ENCODE measurements around the gene PLEKHN1.
"Not testable (repeated sequence)": the region's sequence is repeated elsewhere in the genome, so short reads cannot be mapped to it uniquely, and the experiment has no call there.

PLEKHN1 gene

DNA sequence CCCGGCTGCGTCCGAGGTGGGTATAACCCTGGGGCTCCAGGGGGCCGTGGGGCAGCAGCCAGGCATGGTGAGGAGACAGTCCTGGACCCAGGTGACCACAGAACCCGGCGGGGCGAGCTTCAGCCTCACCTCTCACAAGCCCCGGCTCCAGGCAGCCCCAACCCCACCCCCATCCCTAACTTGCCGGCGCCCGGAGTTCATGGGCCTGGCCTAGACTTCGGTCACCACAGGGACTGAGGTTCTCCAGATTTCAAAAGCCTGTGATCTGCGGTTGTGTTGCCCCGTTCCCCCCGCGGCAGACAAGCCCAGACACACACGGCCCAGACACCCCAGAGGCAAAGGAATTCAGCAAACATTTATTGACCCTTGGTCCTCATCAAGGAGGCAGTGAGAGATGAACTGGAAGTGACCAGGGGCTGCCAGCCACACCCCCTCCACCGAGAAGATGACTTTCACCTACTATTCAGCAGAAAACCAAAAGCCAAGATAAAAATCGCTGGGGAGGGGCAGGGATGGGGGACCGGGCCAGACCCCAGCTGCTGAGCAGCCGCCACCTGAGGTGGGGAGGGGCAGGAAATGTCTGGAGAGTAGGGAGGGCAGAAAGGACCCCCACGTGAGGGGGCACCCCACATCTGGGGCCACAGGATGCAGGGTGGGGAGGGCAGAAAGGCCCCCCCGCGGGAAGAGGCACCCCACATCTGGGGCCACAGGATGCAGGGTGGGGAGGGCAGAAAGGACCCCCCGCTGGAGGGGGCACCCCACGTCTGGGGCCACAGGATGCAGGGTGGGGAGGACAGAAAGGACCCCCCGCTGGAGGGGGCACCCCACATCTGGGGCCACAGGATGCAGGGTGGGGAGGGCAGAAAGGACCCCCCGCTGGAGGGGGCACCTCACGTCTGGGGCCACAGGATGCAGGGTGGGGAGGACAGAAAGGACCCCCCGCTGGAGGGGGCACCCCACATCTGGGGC is 29.7 kb downstream of the PLEKHN1 start:
- DNase-seq: no peak

DNA sequence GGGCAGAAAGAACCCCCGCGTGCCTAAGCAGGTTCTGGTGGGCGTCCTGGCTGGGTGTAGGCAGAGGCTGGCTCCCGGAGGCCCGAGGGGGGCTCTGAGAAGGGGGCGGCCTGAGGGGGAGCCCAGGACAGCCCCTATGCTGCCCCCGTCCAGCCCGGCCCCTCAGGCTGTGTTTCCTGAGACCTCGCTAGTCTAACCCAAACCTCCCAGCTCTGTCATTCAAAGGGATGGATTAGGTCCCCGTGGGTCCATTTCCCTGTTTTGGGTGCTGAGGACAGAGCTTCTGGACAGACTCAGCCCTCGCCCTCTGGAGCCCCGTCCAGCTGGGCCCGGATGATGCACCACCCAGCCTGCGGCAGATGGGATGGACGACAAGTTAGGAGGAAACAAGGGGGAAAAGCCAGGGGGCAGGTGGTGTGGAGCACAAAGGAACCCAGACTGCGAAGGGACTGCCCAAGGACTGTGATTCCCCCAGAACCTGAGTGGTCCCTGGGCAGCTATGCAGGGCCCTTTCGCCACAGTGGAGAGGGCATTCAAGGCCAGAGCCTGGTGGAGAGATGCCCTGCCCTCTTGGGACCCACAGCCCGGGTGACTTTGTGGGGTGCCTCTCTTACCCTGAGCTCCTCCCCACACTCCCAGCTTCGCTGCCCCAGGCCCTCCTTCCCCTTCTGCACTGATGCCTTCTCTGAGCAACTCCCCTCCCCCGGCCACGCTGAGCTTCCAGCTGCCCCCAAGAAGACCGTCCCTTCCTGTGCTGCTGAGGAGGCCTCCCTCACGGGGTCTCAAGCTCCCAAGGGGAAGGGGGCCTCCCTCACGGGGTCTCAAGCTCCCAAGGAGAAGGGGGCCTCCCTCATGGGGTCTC is 30.8 kb downstream of the PLEKHN1 start:
- DNase-seq: no peak

DNA sequence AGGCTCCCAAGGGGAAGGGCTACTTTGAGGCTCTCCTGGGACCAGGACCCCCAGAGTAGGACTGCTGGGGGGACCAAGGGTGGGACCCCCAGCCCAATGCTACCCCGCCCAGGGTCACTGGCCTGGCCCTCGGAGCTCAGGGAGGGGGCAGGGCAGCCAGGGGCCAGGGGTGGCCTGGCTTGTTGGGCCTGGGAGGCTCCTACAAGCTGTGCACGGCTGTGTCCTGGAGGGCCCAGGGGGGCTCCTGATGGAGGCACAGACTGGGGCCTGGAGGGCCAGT is 31.4 kb downstream of the PLEKHN1 start:
- no peak for DNase-seq

DNA sequence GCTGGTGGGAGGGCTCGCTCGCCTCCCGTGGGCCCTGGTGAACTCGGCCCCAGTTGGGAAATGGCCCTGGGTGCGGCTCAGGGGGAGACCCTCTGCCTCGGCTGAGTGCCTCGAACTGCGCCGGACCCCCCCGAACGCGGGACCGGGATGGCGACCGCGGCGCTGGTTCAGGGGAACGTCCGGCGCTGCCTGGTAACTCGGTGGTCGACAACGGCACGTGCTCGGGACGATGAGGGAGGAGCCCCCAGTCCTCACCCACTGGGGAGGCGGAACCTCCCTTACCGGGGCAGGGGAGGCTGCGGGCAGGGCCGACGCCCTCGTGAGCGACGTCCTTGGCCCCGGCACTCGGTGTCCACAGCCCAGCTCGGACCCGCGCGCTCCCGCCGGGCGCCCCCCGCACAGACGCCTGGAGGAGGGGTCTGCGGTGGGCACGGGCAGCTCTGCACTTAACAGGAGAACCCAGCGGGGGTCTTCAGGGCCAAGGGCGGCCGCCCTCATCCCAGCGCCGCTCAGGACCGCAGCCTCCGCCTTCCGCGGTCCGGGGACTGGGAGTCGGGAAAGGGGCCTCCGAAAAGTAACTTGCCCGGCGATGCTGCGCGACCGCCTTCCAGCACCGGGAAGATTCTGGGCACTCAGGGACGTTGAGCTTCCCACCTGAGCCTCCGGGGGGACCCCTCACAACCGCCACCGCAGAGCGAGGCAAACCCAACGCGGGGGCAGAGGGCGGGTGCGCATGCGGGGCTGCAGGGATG is 31.9 kb downstream of the PLEKHN1 start:
- DNase-seq: no peak

DNA sequence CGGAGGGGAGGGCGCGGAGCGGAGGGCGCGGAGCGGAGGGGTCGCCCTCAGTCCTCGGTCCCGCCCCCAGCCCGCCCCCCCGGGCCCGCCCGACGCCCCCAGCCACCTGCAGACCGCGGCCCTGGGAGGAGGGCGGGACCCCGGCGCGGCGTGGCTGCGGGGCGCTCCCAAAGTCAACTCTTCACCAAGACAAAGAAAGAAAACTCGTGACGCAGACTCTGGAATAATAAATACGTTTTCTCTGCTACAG is 32.4 kb downstream of the PLEKHN1 start:
- DNase-seq: no peak

DNA sequence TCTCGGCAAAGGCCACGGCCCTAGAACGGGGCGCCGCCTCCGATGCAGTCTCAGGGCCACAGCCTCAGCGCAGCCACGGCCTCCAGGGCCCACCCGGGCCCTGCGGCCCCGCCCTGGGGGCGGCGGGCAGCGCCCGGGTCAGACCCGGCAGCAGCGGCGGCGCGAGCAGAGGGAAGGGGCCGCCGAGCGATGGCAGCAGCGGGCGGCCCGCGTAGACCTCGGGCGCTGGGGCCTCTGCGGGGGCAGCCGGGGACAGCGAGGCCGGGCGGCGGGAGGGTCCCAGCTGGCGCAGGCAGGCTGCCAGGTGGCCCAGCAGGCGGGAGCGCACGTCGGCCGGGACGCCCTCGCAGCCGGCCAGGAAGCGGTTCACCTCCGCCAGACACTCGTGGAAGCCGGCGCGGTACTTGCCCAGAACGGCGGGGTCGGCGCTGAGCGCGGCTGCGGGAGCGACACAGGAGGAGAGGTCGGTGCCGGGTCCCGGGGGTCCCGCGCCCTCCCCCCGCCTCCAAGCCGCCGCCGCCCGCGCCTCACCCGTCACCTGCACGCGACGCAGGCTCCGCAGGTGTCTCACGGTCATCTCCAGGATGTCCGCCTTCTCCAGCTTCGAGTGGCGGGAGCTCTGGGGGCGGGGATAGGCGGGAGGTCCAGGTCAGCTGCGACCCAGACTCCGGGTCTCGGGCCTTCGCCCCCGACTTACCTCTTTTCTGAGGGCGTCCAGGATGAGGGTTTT is 32.9 kb downstream of the PLEKHN1 start:
- DNase-seq: no peak

DNA sequence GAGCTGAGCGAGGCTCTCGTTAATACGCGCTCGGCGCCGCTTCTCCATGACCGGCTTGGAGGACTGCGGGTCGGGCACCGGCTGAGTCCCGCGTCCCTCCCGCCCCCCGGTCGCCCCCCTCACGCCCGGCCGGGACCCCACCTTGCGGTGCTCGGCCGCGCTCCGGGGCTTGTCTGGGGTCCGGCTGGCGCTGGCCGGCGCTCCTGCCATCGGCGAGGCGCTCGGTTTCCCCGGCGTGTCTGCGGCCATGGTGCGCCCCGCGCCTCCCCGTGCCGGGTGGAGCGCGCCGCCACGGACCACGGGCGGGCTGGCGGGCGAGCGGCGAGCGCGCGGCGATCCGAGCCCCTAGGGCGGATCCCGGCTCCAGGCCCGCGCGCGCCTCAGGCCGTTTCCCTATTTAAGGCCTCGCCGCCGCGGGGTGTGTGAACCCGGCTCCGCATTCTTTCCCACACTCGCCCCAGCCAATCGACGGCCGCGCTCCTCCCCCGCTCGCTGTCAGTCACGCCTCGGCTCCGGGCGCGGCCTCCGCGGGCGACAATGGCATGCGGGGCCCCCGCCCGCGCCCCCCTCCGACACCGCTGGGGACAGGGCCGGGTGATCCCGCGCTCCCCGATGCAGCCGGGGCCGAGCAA is 33.6 kb downstream of the PLEKHN1 start, which contains the start of gene HES4:
Gene HES4, minus strand, starts transcription at position 373 of the 632 bp plus-strand sequence. Its CDS starts 124 bp downstream, at position 249.
- peak; percentile 63 for DNase-seq

DNA sequence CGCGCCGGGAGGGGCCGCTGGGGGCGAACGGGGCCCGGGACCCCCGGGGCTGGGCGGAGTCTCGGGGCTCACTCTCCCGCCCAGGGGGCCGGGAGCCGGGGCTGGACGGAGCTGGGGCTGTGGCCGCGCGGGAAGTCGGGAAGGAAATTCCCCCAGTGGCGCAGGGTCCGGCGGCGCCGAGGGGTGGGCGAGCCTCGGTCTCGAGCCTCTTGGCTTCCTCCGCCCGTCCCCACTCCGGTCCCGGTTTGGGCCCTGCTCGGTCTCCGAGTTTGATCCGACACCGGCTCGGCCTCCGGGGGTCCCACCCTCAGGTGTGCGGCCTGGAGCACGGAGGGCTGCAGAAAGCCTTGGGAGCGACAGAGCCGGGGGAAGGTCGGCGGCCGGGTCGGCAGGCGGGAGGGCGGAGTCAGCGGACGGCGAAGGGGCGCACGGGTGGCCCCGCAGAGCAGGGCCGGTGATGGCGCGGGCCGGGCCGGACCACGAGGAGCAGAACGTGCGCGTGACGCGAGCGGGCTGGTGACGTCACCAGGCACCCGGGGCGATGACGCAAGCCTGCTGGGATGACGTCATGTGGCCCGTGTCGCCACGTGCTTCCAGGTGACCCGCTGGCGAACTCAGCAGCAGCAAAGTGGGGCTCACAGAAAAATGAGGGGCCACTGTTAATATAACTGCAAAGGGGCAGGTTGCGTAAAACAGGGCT is 34.2 kb downstream of the PLEKHN1 start:
- peak; percentile 61 for DNase-seq

DNA sequence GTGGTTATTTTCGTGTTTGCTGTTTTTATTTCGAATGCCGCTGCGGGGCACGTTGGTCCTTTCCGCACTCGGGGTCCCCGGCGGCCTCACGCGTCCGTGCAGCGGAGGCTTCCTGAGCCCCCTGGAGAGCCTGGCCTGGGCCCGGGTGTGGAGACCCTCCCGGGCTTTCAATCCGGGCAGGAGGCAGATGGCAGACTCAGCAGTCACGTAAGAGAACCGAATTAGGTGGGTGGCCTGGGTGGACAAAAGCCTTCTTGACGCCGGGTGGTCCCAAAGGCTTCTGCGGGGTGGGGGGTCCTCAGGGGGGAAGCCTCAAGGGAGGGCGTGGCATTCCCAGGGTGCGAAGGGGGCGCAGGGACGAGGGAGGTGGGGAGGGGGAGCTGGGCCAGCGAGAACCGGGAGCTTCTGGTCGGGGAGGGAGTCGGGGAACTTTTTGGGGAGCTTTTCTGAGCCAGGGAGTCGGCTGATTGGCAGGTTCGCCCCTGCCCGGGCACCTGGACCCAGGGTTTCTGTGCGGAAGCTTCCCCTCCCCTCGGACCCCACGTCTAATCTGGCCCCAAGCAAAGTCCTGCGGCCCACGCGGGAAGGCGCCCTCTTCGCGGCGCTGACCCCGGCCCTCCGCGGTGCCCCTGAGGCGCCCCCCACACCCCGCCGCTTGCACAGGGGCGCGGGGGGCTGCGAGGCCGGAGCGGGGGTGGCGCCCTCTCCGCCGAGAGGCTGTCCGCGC is 34.9 kb downstream of the PLEKHN1 start:
- no peak for DNase-seq

DNA sequence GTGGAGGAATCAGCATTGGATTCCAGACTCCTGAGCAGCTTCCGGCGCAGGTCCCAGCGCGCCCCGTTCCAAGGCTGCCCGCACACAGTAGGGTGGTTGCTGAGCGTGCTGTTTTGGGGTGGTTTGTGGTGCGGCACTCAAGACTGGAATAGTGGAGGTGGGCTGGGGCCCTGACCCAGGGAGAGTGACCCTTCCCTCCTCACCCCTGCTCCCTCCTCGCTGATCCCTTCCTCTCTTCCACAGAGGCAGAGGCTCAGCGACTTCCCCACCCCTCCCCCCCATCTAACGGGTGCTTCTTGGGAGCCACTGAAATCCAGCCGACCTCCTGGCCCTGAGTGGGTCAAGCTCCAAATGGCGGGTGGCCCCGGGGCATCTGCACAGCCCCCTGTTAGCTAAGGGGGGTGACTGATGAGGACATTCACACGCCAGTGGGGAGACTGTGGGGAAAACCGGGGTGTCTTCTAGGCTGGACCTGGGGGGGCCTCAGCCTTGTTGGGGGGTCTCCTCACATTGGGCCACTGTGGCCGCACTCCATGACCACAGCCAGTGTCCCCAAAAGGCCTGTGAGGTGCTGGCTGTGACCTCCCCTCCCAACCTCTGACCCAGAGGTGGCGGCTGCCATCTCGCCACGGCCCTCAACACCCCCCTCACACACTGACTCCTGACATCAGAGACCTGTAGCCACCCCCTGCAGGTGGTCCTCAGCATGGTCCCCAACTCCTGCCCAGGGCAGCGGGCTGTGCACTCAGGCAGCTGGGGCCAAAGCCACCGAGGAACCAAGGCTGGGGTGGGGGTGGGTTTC is 37.5 kb downstream of the PLEKHN1 start:
- no peak for DNase-seq

DNA sequence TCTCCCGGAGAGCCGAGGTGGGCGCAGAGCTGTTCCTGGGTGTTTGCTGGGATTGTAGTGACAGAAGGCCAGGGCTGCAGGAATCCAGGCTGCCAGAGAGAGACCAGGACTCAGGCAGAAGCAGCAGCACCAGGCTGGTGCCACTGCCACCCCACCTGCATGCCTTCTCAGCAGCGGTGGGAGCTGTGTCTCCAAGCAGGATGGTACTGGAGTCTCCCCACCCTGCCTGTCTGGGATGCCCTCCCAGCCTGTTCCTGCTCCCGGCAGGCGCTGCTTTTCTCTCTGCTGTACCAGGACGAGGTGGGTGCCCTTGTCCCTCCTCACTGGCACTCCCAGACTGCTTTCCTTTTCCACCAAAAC is 38.1 kb downstream of the PLEKHN1 start:
- DNase-seq: no peak

DNA sequence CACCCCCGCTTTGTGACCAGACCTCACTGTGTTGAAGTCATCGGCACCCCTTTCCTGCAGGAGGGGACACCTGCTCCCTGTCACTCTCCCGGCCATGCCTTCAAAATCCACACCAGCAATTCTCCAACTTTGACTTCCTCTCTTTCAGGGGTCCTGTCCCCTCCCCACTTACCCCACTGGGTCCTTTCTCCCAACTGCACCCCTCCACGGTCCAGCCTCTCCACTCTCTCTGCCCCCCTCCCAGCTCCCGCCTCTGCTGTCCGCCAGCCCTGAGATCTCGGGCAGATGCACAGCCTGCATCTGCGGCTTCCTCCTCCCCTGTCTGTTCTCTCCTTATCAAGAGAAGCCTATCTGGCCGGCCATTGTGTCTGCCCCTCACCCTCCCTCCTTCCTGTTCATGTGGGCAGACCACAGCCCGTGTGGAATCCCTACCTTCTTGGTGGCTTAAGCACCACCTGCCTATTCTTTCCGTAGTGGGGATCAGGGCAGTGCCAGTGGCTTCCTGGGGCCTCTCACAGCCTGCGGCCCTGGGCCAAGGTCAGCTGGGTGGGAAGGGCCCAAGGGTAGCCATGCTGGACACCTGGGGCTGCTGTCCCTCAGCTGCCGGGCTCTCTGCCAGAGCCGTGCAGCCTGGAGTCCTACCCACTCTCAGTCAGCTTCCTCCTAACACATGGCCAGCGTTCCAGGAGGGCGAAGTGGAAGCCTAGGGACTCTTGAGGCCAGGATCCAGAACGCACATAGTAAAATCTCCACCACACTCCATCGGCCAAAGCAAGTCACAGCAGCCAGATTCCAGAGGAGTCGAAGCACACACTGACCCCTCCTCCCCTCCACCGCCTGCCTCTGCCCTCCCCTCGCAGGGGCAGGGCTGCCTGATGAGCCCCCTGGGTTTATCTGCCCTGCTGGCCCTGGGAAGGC is 38.8 kb downstream of the PLEKHN1 start:
- DNase-seq: no peak

DNA sequence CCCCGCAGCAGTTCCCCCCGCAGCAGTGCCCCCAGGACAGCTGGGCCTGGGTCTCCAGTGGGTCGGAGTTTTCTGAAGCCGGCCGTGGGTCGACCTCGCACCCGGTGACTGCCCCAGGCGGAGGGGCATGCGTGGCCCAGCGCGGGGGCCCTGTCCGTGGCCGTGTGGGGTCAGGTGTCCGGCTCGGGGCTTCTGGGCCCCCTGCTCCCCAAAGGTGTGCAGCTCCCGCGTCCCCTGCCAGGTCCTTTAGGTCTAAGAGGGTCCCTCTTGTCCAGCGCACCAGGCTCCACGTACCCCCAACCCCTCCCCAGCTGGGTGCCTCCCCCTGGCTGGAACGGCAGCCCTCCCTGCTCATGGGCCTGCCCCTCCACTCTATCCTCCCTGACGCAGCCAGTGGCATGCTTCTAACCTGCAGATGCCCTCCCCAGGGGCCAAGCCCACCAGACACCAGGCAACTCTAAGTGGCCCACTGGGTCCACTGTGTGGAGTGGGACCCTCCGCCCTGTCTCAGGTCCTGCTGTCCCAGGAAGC is 39.6 kb downstream of the PLEKHN1 start:
- DNase-seq: no peak

DNA sequence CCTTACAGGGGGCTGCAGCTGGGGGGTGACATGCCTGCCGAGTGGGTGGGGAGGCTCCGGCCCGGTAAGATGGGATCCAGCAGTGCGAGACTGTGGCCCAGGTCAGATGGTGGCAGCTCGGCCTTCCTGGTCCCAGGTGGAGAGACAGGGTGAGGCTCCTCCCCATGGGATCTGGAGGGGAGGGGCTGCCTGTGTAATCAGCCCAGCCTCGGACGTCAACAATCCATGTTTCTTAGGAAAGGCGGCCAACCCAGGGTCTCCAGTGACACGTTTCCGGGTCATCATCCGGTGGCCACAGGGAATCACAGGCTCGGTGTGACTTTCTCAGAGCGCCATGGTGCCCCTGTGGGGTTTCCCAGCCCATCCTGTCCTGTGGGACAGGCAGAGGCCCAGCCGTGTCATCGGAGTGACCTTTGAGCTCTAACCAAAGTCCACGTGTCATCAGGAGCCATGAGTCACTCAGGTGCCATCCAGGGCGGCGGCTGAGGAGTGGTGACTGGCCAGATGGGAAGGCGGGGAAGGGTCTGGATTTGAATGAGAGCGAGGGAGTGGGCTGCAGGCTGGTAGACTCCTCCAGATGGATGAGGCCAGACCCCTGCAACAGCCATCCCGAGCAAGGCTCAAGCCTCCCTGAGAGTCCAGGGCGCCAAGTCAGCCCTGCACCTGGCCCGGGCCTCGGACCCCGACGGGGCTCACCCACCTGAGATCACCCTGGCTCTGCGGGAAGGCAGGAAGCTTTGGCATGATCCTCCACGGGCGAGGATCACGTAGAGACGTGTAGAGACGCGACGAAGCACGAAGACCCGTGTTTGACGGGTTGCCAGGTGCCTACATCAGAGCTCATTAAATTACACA is 40.2 kb downstream of the PLEKHN1 start:
- DNase-seq: no peak

DNA sequence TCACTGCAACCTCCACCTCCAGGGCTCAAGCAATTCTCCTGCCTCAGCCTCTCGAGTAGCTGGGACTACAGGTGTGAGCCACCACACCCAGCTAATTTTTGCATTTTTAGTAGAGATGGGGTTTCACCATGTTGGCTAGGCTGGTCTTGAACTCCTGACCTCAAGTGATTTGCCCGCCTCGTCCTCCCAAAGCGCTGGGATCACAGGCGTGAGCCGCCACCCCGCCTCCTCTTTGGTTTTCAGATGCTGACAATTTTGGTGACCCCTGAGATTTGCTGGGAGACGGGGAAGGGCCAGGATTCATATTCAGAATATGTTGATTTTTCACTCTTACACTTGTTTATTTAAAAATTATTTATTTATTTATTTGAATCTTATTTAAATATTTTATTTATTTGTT is 43.8 kb downstream of the PLEKHN1 start:
- not testable (repeated sequence) for DNase-seq

DNA sequence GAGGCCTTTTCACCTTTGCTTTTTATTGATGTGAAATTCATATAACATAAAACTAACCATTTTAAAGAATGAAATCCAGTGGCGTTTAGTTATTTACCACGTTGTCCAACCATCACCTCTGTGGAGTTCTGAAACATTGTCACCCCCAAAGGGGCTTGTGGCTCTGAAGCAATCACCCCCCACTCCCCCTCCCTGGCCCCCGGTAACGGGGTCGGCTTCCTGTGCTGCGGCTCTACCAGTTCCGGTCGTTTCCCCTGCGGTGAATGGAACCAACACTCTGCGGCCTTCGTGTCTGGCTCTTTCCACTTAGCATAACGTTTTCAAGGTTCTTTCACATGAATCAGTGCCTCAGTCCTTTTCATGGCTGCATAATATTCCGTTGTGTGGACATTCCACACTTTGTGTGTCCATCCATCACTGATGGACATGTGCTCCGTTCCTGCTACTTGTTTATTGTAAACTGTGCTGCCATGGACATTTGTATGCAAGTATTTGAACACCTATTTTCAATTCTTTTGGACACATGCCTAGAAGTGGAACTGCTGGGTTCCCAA is 45.2 kb downstream of the PLEKHN1 start:
- no peak for DNase-seq

DNA sequence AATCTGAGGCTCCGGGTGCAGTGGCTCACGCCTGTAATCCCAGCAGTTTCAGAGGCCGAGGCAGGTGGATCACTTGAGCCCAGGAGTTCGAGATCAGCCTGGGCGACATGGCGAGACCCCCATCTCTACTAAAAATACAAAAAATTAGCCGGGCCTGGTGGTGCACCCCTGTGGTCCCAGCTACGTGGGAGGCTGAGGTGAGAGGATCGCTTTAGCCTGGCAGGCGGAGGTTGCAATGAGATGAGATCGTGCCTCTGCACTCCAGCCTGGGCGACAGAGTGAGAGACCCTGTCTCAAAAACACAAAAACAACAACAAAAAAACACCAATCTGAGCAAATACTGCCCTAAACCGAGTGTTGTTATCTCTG is 46.4 kb downstream of the PLEKHN1 start:
- DNase-seq: not testable (repeated sequence)
